ENCODE measurements around the gene MAGI1.

GRCh38 chr3:65344444-65344843, 694.3 kb downstream of the MAGI1 start:
- no peak for TF ChIP-seq CTCF (IDR thresholded peaks at IDR 0.05; ENCODE audit: insufficient read depth, low read length, poor library complexity, severe bottlenecking)
- TF ChIP-seq EZH2phosphoT487 (conservative IDR thresholded peaks at IDR 0.05; ENCODE audit: low read length): no peak
